Calu3 (cell line): ENCODE results near the gene TREM1. TPM values are rescaled to one million over a fixed set of nuclear protein-coding genes. Genes with fewer than 3 reads are reported as not detected.

Experiments used
- BruUV-seq: library from RNA; stranded (reverse); fragments of 400-500 nt; replicated peaks from 2 replicates; lab custom pipeline; 2021; lab: Mats Ljungman, UMichigan
- CTCF ChIA-PET: fragments of 300-600 bp; sonication (Branson Sonifier 250); formaldehyde crosslinking; loops from one replicate; lab custom pipeline; 2022; ENCODE audit warnings: antibody characterized with exemption; lab: Charles Lee
- DNase-seq: peaks from one replicate; pipeline ENCODE4 v3.0.0; 2022
- H3K27ac Mint-ChIP-seq: one replicate; pipeline ENCODE4 v1.8.0; 2022; ENCODE audit warnings: mixed read lengths; ENCODE audit not compliant: unreplicated experiment
- H3K27me3 Mint-ChIP-seq: one replicate; pipeline ENCODE4 v1.8.0; 2022; ENCODE audit warnings: mixed read lengths; ENCODE audit not compliant: unreplicated experiment
- H3K36me3 Mint-ChIP-seq: one replicate; pipeline ENCODE4 v1.8.0; 2022; ENCODE audit warnings: mild to moderate bottlenecking, moderate library complexity, mixed read lengths; ENCODE audit not compliant: insufficient read depth, unreplicated experiment
- H3K4me1 Mint-ChIP-seq: one replicate; pipeline ENCODE4 v1.8.0; 2022; ENCODE audit warnings: mild to moderate bottlenecking, low read depth, mixed read lengths; ENCODE audit not compliant: unreplicated experiment
- H3K4me3 Mint-ChIP-seq: one replicate; pipeline ENCODE4 v1.8.0; 2022; ENCODE audit warnings: mild to moderate bottlenecking, low read depth, moderate library complexity, mixed read lengths; ENCODE audit not compliant: unreplicated experiment
- H3K9me3 Mint-ChIP-seq: one replicate; pipeline ENCODE4 v1.8.0; 2022; ENCODE audit warnings: low read depth, mixed read lengths; ENCODE audit not compliant: unreplicated experiment
- intact Hi-C: fragments of 100-400 bp; cut with micrococcal nuclease; formaldehyde crosslinking; loops from one replicate; pipeline ENCODE4 v1.10.0; 2022; ENCODE audit not compliant: unreplicated experiment
- total RNA-seq: library from RNA; stranded (reverse); gene quantifications from 2 replicates; pipeline ENCODE4 v1.2.3, GENCODE V29; 2022
- TF ChIP-seq, protein P1 (sequence below): fragments of 200-600 bp; IDR thresholded peaks from one replicate; pipeline ENCODE4 v1.8.0; 2022; ENCODE audit warnings: antibody characterized with exemption; ENCODE audit not compliant: unreplicated experiment

TREM1 gene
- total RNA-seq, 1 experiment from 2014 or later: 1.4 TPM

DNA sequence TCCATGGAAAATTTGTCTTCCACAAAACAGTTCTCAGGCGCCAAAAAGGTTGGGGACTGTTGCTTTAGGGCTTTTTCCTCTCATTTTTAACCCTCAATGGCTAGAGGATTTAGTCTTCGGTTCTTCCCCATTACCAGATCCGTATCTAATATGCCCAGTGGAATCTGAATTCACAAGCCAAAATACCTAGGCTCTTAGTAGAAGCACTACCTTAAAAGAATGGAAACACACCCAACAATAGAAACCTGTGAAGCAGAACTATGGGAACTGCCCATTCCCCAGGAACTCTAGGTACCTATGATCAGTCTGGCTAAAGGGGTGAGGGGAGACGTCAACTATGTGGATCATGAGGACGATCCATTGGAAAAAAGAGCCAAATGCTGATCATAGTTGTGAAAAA, 55.2 kb downstream of the TREM1 start:
- intact Hi-C loops: no loop called here
- no peak for DNase-seq
- H3K4me1 Mint-ChIP-seq: no peaks in the 10 kb centered on the region
- TF ChIP-seq, protein P1, sequence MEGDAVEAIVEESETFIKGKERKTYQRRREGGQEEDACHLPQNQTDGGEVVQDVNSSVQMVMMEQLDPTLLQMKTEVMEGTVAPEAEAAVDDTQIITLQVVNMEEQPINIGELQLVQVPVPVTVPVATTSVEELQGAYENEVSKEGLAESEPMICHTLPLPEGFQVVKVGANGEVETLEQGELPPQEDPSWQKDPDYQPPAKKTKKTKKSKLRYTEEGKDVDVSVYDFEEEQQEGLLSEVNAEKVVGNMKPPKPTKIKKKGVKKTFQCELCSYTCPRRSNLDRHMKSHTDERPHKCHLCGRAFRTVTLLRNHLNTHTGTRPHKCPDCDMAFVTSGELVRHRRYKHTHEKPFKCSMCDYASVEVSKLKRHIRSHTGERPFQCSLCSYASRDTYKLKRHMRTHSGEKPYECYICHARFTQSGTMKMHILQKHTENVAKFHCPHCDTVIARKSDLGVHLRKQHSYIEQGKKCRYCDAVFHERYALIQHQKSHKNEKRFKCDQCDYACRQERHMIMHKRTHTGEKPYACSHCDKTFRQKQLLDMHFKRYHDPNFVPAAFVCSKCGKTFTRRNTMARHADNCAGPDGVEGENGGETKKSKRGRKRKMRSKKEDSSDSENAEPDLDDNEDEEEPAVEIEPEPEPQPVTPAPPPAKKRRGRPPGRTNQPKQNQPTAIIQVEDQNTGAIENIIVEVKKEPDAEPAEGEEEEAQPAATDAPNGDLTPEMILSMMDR: no peak
- peaks cover 74% of the 10 kb centered on the region for H3K27me3 Mint-ChIP-seq
- no peaks in the 10 kb centered on the region for H3K36me3 Mint-ChIP-seq
- BruUV-seq: no TSS peak
- H3K4me3 Mint-ChIP-seq: no peak overlapping the region
- H3K9me3 Mint-ChIP-seq: no peaks in the 10 kb centered on the region
- H3K27ac Mint-ChIP-seq: no peak overlapping the region
- CTCF ChIA-PET: no interaction called here

DNA sequence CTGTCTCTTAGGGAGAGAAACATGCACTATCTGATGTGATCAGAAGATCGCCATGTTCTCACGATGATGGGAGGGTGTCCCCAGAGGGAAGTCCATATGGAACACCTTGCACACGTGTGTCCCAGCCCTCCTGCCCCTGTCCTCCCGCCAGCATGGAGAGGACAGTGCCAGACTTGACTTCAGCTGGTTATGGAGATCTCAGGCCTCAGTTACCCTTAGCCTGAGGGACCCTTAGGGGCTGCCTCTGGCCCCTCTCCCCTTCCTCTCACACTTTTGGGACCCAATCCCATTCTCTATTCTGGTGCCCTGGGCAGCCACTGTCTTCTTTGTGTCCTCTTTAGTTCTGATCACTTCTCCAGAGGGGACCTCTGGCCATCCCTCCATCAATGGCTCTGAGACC, 56.8 kb downstream of the TREM1 start:
- H3K9me3 Mint-ChIP-seq: no peaks in the 10 kb centered on the region
- no peak for DNase-seq
- TF ChIP-seq, protein P1: no peak
- no peak overlapping the region for H3K4me3 Mint-ChIP-seq
- intact Hi-C loops: no loop called here
- no peak overlapping the region for H3K27ac Mint-ChIP-seq
- H3K27me3 Mint-ChIP-seq: peaks cover 69% of the 10 kb centered on the region
- CTCF ChIA-PET: no interaction called here
- no peaks in the 10 kb centered on the region for H3K36me3 Mint-ChIP-seq
- no peaks in the 10 kb centered on the region for H3K4me1 Mint-ChIP-seq
- no TSS peak for BruUV-seq

DNA sequence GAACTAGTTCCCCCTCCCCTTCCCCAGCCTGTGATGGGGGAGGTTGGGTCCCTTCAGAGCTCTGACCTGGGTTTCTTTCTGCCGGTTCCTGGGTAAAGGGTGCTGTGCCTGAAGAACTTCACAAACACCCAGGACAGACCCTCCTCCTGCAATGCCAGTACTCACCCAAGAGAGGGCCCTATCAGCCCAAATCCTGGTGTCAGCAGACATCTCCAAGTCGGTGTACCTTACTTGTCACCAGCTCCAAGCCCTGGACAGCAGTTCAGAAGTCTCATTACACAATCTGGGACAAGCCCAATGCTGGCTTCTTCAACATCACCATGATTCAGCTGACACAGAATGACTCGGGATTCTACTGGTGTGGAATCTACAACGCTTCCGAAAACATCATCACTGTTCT, 57.9 kb downstream of the TREM1 start:
- Mint-ChIP-seq H3K36me3 (no peaks in the 10 kb centered on the region), H3K9me3 (no peaks in the 10 kb centered on the region), H3K4me1 (no peaks in the 10 kb centered on the region), H3K27me3 (peaks cover 80% of the 10 kb centered on the region), H3K27ac (no peak overlapping the region), H3K4me3 (no peak overlapping the region)
- CTCF ChIA-PET: no interaction called here
- TF ChIP-seq, protein P1: no peak
- DNase-seq: no peak
- BruUV-seq: no TSS peak
- intact Hi-C loops: no loop called here

DNA sequence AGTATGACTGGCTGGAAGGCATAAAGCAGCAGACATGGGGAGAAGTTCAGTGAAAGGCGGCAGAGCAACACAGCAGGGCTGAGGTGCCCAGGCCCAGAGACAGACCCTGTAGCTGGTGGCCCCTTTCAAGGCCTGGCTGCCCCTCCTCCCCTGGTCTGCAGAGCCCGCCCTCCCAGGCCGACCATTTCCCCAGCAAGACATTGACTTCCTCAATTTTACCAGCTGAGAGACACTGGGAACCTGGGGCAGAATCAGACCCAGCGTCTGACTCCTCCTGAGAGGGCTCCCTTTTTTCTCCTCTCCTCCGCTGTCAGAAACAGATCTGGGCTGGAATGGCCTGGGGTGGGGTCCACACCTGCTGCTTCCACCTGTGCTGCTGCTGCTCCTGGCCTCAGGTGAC, 58.4 kb downstream of the TREM1 start, which contains the start of gene TREML4:
TREML4 (plus strand) TSS at position 254 of the 400 bp plus-strand sequence; CDS start at position 333, 79 bp downstream.
- no peak within 1 kb of the TSS for H3K27ac Mint-ChIP-seq
- no peaks in the 10 kb centered on the region for H3K36me3 Mint-ChIP-seq
- no peaks in the 10 kb centered on the region for H3K9me3 Mint-ChIP-seq
- CTCF ChIA-PET: no interaction called here
- DNase-seq: no peak
- intact Hi-C loops: no loop called here
- no peaks in the 10 kb centered on the region for H3K4me1 Mint-ChIP-seq
- TF ChIP-seq, protein P1: no peak
- BruUV-seq: no TSS peak
- H3K27me3 Mint-ChIP-seq: peaks cover 84% of the 10 kb centered on the region
- no peak within 1 kb of the TSS for H3K4me3 Mint-ChIP-seq
